H9 (cell line): ENCODE data around the gene DCXR. TPM values are rescaled to one million over a fixed set of nuclear protein-coding genes. Genes with fewer than 3 reads are reported as not detected.

ENCODE experiments used
- DNase-seq: peaks from one replicate; pipeline ENCODE4 v3.0.0-alpha.2; 2017
- H2AFZ ChIP-seq: one replicate; pipeline ENCODE4 v1.6.1; 2013; ENCODE audit warnings: mild to moderate bottlenecking, low read length, control low read depth, moderate library complexity
- H2AK5ac ChIP-seq: 2 replicates; pipeline ENCODE4 v1.6.1; 2013; ENCODE audit warnings: low read length, control low read depth, mixed read lengths; ENCODE audit not compliant: insufficient read length
- H2BK120ac ChIP-seq: one replicate; pipeline ENCODE4 v1.6.1; 2013; ENCODE audit warnings: low read depth, mild to moderate bottlenecking, low read length, control low read depth, inconsistent platforms; ENCODE audit not compliant: poor library complexity, severe bottlenecking
- H2BK12ac ChIP-seq: 2 replicates; pipeline ENCODE4 v1.6.1; 2013; ENCODE audit warnings: low read length, control low read depth, mixed read lengths, low read depth; ENCODE audit not compliant: insufficient read length
- H2BK15ac ChIP-seq: 2 replicates; pipeline ENCODE4 v1.6.1; 2013; ENCODE audit warnings: low read depth, low read length, control low read depth
- H2BK20ac ChIP-seq: one replicate; pipeline ENCODE4 v1.6.1; 2013; ENCODE audit warnings: low read depth, mild to moderate bottlenecking, low read length, control low read depth, inconsistent platforms; ENCODE audit not compliant: poor library complexity, severe bottlenecking
- H2BK5ac ChIP-seq: 2 replicates; pipeline ENCODE4 v1.6.1; 2013; ENCODE audit warnings: low read length, control low read depth, mixed read lengths; ENCODE audit not compliant: insufficient read length
- H3K14ac ChIP-seq: 2 replicates; pipeline ENCODE4 v1.6.1; 2013; ENCODE audit warnings: low read length, control low read depth; ENCODE audit not compliant: insufficient read depth
- H3K18ac ChIP-seq: 2 replicates; pipeline ENCODE4 v1.6.1; 2013; ENCODE audit warnings: low read depth, mild to moderate bottlenecking, mixed read lengths, low read length, control low read depth; ENCODE audit not compliant: insufficient read length
- H3K23ac ChIP-seq: 2 replicates; pipeline ENCODE4 v1.6.1; 2013; ENCODE audit warnings: low read length, control low read depth, mixed read lengths, low read depth; ENCODE audit not compliant: insufficient read length
- H3K23me2 ChIP-seq: 2 replicates; pipeline ENCODE4 v1.6.1; 2013; ENCODE audit warnings: low read depth, mild to moderate bottlenecking, mixed read lengths, low read length, control low read depth; ENCODE audit not compliant: insufficient read length, poor library complexity, severe bottlenecking
- H3K27ac ChIP-seq: 2 replicates; pipeline ENCODE4 v1.5.1; 2013; ENCODE audit warnings: low read length, control low read depth, mixed read lengths, low read depth; ENCODE audit not compliant: insufficient read length
- H3K27me3 ChIP-seq: 2 replicates; pipeline ENCODE4 v1.6.1; 2013; ENCODE audit warnings: low read length, control low read depth, inconsistent platforms; ENCODE audit not compliant: insufficient read depth
- H3K4ac ChIP-seq: 2 replicates; pipeline ENCODE4 v1.6.1; 2013; ENCODE audit warnings: low read depth, mild to moderate bottlenecking, control low read depth, inconsistent platforms, low read length, moderate library complexity
- H3K4me1 ChIP-seq: 2 replicates; pipeline ENCODE4 v1.6.1; 2013; ENCODE audit warnings: low read length, control low read depth, inconsistent platforms; ENCODE audit not compliant: insufficient read depth
- H3K4me2 ChIP-seq: 2 replicates; pipeline ENCODE4 v1.6.1; 2013; ENCODE audit warnings: low read length, control low read depth, mixed read lengths; ENCODE audit not compliant: insufficient read length, insufficient read depth
- H3K56ac ChIP-seq: 2 replicates; pipeline ENCODE4 v1.6.1; 2013; ENCODE audit warnings: low read depth, mild to moderate bottlenecking, mixed read lengths, low read length, control low read depth; ENCODE audit not compliant: insufficient read length
- H3K79me1 ChIP-seq: 2 replicates; pipeline ENCODE4 v1.6.1; 2013; ENCODE audit warnings: low read depth, mild to moderate bottlenecking, moderate library complexity, low read length, control low read depth, inconsistent platforms; ENCODE audit not compliant: insufficient read depth, poor library complexity, severe bottlenecking
- H3K79me2 ChIP-seq: 2 replicates; pipeline ENCODE4 v1.6.1; 2013; ENCODE audit warnings: low read length, control low read depth, inconsistent platforms; ENCODE audit not compliant: insufficient read depth
- H3K9ac ChIP-seq: 2 replicates; pipeline ENCODE4 v1.6.1; 2013; ENCODE audit warnings: low read length, control low read depth, mixed read lengths; ENCODE audit not compliant: insufficient read length; ENCODE audit errors: extremely low read depth
- H3K9me3 ChIP-seq: one replicate; pipeline ENCODE4 v1.6.1; 2013; ENCODE audit warnings: low read depth, low read length, inconsistent platforms; ENCODE audit not compliant: control insufficient read depth
- H3T11ph ChIP-seq: one replicate; pipeline ENCODE4 v1.6.1; 2013; ENCODE audit warnings: mild to moderate bottlenecking, low read length, control low read depth, inconsistent platforms
- H4K20me1 ChIP-seq: one replicate; pipeline ENCODE4 v1.6.1; 2013; ENCODE audit not compliant: control insufficient read depth, insufficient read length, insufficient read depth
- H4K5ac ChIP-seq: 2 replicates; pipeline ENCODE4 v1.6.1; 2013; ENCODE audit warnings: low read depth, mild to moderate bottlenecking, mixed read lengths, low read length, control low read depth; ENCODE audit not compliant: insufficient read length
- H4K8ac ChIP-seq: replicated peaks from 2 replicates; pipeline ENCODE4 v1.6.1; 2013; ENCODE audit warnings: low read length, control low read depth, mixed read lengths, low read depth; ENCODE audit not compliant: insufficient read length
- H4K91ac ChIP-seq: 2 replicates; pipeline ENCODE4 v1.6.1; 2013; ENCODE audit warnings: low read depth, mild to moderate bottlenecking, moderate library complexity, mixed read lengths, low read length, control low read depth; ENCODE audit not compliant: insufficient read length
- H3K27ac Mint-ChIP-seq, 3 experiments: 2 replicates in 2 of 3; 3 replicates in 1 of 3; pipeline ENCODE4 v1.8.0; 2020 to 2021; ENCODE audit warnings: mixed read lengths in 3 of 3, mild to moderate bottlenecking in 1 of 3, moderate library complexity in 1 of 3
- H3K27me3 Mint-ChIP-seq: 2 replicates; pipeline ENCODE4 v1.8.0; 2021; ENCODE audit warnings: low read depth, mild to moderate bottlenecking, moderate library complexity, mixed read lengths
- H3K36me3 Mint-ChIP-seq, 3 experiments: 2 replicates in 2 of 3; 3 replicates in 1 of 3; pipeline ENCODE4 v1.8.0; 2020 to 2021; ENCODE audit warnings: low read depth in 3 of 3, mixed read lengths in 3 of 3; ENCODE audit not compliant: insufficient read depth in 1 of 3
- H3K4me1 Mint-ChIP-seq, 2 experiments: 2 replicates each; pipeline ENCODE4 v1.8.0; 2020; ENCODE audit warnings: mixed read lengths in 2 of 2
- H3K4me3 Mint-ChIP-seq, 2 experiments: 2 replicates in 1 of 2; 3 replicates in 1 of 2; pipeline ENCODE4 v1.8.0; 2020 to 2021; ENCODE audit warnings: mild to moderate bottlenecking in 2 of 2, mixed read lengths in 2 of 2, moderate library complexity in 1 of 2
- H3K9me3 Mint-ChIP-seq, 2 experiments: 2 replicates in 1 of 2; 3 replicates in 1 of 2; pipeline ENCODE4 v1.8.0; 2020; ENCODE audit warnings: mild to moderate bottlenecking in 2 of 2, mixed read lengths in 2 of 2, moderate library complexity in 1 of 2
- CTCF ChIP-seq: fragments of 200-600 bp; sonication (generic); conservative IDR thresholded peaks from 3 replicates; pipeline ENCODE4 v1.8.0; 2021; ENCODE audit warnings: antibody characterized with exemption, mild to moderate bottlenecking
- WGBS: extraction: QIAGEN DNeasy Blood & Tissue Kit; methylation state at CpG from one replicate; pipeline ENCODE4 v1.1.7; 2013; ENCODE audit warnings: missing lambda C conversion rate, low lambda C conversion rate, mixed read lengths; ENCODE audit not compliant: insufficient read length; ENCODE audit errors: extremely low coverage; 5-methylcytosine and 5-hydroxymethylcytosine counted together
- total RNA-seq: library from RNA; stranded (reverse); gene quantifications from 2 replicates; pipeline ENCODE4 v1.2.1, GENCODE V29; 2021

Gene DCXR
- total RNA-seq, 1 experiment from 2014 or later, result 93.6 TPM

- Histone ChIP-seq H3K56ac (no peak overlapping the region), H2BK5ac (no peak overlapping the region), H2BK20ac (no peak overlapping the region), H3K27ac (no peak overlapping the region), H3K18ac (no peak overlapping the region), H2BK120ac (no peak overlapping the region), H3K9me3 (no peaks in the 10 kb centered on the region), H2AK5ac (no peak overlapping the region), H3K4me1 (no peaks in the 10 kb centered on the region), H3T11ph (no peak overlapping the region), H2AFZ (no peak overlapping the region), H3K4me2 (no peak overlapping the region), H3K9ac (no peak overlapping the region), H4K20me1 (no peaks in the 10 kb centered on the region), H3K4ac (no peak overlapping the region), H3K23ac (no peak overlapping the region), H3K23me2 (no peaks in the 10 kb centered on the region), H2BK15ac (no peak overlapping the region), H2BK12ac (no peak overlapping the region), H3K79me2 (no peaks in the 10 kb centered on the region), H4K91ac (no peak overlapping the region), H4K8ac (no peak overlapping the region), H3K27me3 (no peaks in the 10 kb centered on the region), H3K79me1 (no peaks in the 10 kb centered on the region), H3K14ac (no peak overlapping the region), H4K5ac (no peak overlapping the region)
- no CpG with 5 or more reads among the region's 14 CpGs for WGBS
- Mint-ChIP-seq H3K4me1 (peaks cover 3 to 5% of the 10 kb centered on the region in 2 experiments), H3K27ac (no peak overlapping the region), H3K4me3 (no peak overlapping the region), H3K27me3 (no peaks in the 10 kb centered on the region), H3K36me3 (peaks cover 0 to 9% (median 9%) of the 10 kb centered on the region in 3 experiments; a peak in 6 of 7 replicates), H3K9me3 (no peaks in the 10 kb centered on the region)
- DNase-seq, result no peak
- no peak for TF ChIP-seq CTCF
Observed at GRCh38 chr17:81998691-81999438, 38.6 kb downstream of the DCXR start.
